Psoas muscle (tissue), 8 donors: ENCODE data around the gene CXCL8. TPM values are rescaled to one million over a fixed set of nuclear protein-coding genes. Genes with fewer than 3 reads are reported as not detected.

Source experiments
- ATAC-seq, 4 donors: fragments of 200-7000 bp; cut with Tn5 transposase; one replicate each; pipeline ENCODE4 v1.9.1; 2020; ENCODE audit warnings: moderate library complexity in 3 of 4, mild to moderate bottlenecking in 2 of 4
- DNase-seq, 2 donors: peaks; one replicate each; pipeline ENCODE4 v3.0.0-alpha.2; 2020
- H3K27ac ChIP-seq: fragments of 200-600 bp; one replicate; pipeline ENCODE4 v1.8.0; 2022
- H3K27me3 ChIP-seq, 3 donors: fragments of 200-600 bp in 1 of 3; one replicate each; pipeline versions ENCODE4 v1.6.1 to v1.8.0; 2013 to 2022; ENCODE audit warnings: low read length in 2 of 3, mild to moderate bottlenecking in 2 of 3, moderate library complexity in 1 of 3; ENCODE audit not compliant: insufficient read depth in 3 of 3
- H3K36me3 ChIP-seq, 2 donors: fragments of 200-600 bp in 1 of 2; one replicate each; pipeline versions ENCODE4 v1.6.1 to v1.8.0; 2013 to 2022; ENCODE audit warnings: low read depth in 1 of 2, mild to moderate bottlenecking in 1 of 2, moderate library complexity in 1 of 2; ENCODE audit not compliant: insufficient read depth in 1 of 2
- H3K4me1 ChIP-seq: fragments of 200-600 bp; one replicate; pipeline ENCODE4 v1.8.0; 2022
- H3K4me3 ChIP-seq: fragments of 200-600 bp; one replicate; pipeline ENCODE4 v1.8.0; 2022; ENCODE audit warnings: mild to moderate bottlenecking
- H3K9me3 ChIP-seq: fragments of 200-600 bp; one replicate; pipeline ENCODE4 v1.8.0; 2022
- WGBS, 3 donors: extraction: QIAGEN DNeasy Blood & Tissue Kit; methylation state at CpG; one replicate each; pipeline versions ENCODE4 v1.1.6 to v1.1.7; 2013; 5-methylcytosine and 5-hydroxymethylcytosine counted together
- intact Hi-C, 2 donors: fragments of 100-400 bp; cut with DNase I; formaldehyde crosslinking; loops; one replicate each; pipeline versions ENCODE4 v1.11.0 to v1.14.2; 2022
- polyA plus RNA-seq, 3 donors: library from polyadenylated mRNA; stranded (reverse); fragments of 200-250 nt; gene quantifications; one replicate each; pipeline ENCODE4 v1.2.3, GENCODE V29; 2013
- total RNA-seq, 4 donors: library from RNA; stranded (reverse); fragmentation: NEBNext Ultra II Directional in 2 of 4; extraction: Animal tissue kit (Norgen Biotek cat#: 25700) in 2 of 4; gene quantifications; one replicate each; pipeline versions ENCODE4 v1.2.1 to v1.2.4, GENCODE V29; 2021 to 2023
- TF ChIP-seq, protein P1 (sequence below): fragments of 200-600 bp; IDR thresholded peaks from one replicate; pipeline ENCODE4 v1.8.0; 2022; ENCODE audit warnings: antibody characterized with exemption
- donor health status: healthy with polysubstance abuse.
- donor health status: DM: no; HTN: no; CAD: no; lungs with moderate emphysema.
- donor health status: Bipolar disorder and iron deficiency.
- donor health status: healthy.
- donor health status: DM: yes; HTN: yes; CAD: no.
- donor health status: DM: no; HTN: no; CAD: no.
- donor health status: DM: no; HTN: no; CAD: no.
- donor health status: DM: yes; HTN: yes; CAD: no.

CXCL8 gene
- total and polyA plus RNA-seq, 7 donors, result 0.21 to 8.1 (median 0.38) TPM; not detected in 1

DNA sequence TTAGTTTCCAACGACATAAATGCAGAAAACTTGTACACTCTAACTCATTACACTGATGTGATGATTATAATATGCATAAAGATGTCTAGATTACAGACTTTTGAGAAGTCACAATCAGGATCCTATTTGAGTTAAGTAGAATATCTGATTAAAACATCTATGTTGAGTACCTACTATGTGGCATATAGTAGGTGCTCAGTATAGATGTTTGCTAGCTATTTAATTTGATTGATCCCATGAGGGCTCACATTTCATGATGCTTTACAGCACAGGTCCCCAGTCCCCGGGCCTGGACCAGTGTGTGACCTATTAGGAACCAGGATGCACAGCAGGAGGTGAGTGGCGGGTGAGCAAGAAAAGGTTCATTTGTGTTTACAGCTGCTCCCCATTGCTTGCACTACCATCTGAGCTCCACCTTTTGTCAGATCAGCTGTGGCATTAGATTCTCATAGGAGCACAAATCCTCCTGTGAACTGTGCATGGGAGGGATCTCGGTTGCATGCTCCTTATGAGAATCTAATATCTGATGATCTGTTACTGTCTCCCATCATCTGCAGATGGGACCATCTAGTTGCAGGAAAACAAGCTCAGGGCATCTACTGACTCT is 33.0 kb upstream of the CXCL8 start:
- Histone ChIP-seq H3K4me1 (peaks cover 14% of the 10 kb centered on the region), H3K27ac (no peak overlapping the region)
- WGBS, 3 donors, result 80 to 87% (median 84%) methylated on average over 4 of the region's 4 CpGs

DNA sequence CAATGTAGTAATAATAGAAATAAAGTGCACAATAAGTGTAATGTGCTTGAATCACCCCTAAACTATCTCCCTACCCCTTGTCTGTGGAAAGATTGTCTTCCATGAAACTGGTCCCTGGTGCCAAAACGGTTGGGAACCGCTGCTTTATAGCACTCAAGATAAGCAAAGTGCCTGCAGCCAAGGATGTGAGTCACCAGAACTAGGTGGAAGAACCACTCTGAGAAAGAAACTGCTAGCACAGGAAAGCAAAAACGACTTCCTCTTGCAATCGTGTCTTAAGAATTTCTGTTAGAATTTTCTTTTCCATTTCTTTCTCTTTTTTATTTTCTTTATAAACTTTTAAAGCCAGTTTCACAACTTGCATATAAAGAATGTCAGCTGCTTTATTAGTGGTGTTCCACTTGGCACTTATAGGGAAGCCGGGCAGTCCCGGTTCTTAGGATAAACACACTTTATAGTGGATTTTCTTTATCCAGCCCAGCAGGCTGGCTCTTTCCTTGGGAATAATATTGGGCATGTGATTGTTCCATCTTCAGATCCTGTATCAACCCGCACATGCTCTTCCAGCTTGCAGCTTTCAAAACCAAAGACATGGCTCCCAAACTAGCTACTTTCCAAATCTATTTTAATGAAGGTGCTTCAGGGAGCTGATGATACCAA is 32.3 kb upstream of the CXCL8 start:
- peaks cover 14% of the 10 kb centered on the region for H3K4me1 ChIP-seq

More for the DNA sequence above, 33.0 kb upstream of the CXCL8 start:
- DNase-seq (no peak), ATAC-seq (no peak)
- Histone ChIP-seq H3K9me3 (no peaks in the 10 kb centered on the region), H3K27me3 (no peaks in the 10 kb centered on the region), H3K4me3 (no peak overlapping the region), H3K36me3 (no peaks in the 10 kb centered on the region)
- TF ChIP-seq, protein P1, sequence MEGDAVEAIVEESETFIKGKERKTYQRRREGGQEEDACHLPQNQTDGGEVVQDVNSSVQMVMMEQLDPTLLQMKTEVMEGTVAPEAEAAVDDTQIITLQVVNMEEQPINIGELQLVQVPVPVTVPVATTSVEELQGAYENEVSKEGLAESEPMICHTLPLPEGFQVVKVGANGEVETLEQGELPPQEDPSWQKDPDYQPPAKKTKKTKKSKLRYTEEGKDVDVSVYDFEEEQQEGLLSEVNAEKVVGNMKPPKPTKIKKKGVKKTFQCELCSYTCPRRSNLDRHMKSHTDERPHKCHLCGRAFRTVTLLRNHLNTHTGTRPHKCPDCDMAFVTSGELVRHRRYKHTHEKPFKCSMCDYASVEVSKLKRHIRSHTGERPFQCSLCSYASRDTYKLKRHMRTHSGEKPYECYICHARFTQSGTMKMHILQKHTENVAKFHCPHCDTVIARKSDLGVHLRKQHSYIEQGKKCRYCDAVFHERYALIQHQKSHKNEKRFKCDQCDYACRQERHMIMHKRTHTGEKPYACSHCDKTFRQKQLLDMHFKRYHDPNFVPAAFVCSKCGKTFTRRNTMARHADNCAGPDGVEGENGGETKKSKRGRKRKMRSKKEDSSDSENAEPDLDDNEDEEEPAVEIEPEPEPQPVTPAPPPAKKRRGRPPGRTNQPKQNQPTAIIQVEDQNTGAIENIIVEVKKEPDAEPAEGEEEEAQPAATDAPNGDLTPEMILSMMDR, result no peak
- intact Hi-C loops, result no loop called here

DNA sequence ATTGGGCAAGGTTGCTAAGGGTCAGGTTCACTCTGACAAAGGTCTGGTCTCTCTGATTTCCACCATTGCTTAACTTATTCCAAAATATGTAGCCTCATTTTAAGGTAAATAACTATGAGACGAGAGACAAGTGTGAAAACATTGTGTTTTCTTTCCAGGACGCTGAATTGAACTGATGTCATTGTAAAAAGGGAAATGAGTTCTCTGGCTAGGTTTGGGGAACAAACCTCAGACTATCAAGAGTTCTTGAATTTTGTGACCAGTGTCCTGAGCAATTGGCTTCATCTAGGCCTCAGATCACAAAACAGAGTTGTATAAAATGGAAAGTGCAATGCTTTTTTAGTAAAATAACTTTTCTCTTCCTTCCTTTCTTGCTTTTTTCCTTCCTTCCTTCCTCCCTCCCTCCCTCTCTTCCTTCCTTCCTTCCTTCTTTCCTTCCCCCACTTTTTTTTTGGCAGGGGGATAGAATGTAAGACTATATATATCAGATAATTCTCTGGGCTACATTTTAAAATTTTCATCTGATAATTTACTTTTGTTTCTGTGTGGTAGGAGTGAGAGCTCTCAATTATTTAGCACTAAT is 30.8 kb upstream of the CXCL8 start:
- Histone ChIP-seq H3K27me3 (no peaks in the 10 kb centered on the region), H3K4me1 (peaks cover 9% of the 10 kb centered on the region), H3K4me3 (no peak overlapping the region), H3K9me3 (no peaks in the 10 kb centered on the region), H3K36me3 (no peaks in the 10 kb centered on the region), H3K27ac (no peak overlapping the region)
- TF ChIP-seq, protein P1, result no peak
- DNase-seq, result no peak
- no peak for ATAC-seq
- intact Hi-C loops, result no loop called here
- WGBS, 3 donors, result 58 to 74% (median 64%) methylated on average over 2 of the region's 2 CpGs

More for the DNA sequence above, 32.3 kb upstream of the CXCL8 start:
- H3K27me3 ChIP-seq, result no peaks in the 10 kb centered on the region
- TF ChIP-seq, protein P1, result no peak
- ATAC-seq, result no peak
- intact Hi-C loops, result no loop called here
- 58 to 64% (median 62%) methylated on average over 7 of the region's 7 CpGs for WGBS, 3 donors
- no peaks in the 10 kb centered on the region for H3K36me3 ChIP-seq
- H3K4me3 ChIP-seq, result no peak overlapping the region
- no peaks in the 10 kb centered on the region for H3K9me3 ChIP-seq
- DNase-seq, result peak in 1 of 2 donors; percentile 17
- H3K27ac ChIP-seq, result no peak overlapping the region

DNA sequence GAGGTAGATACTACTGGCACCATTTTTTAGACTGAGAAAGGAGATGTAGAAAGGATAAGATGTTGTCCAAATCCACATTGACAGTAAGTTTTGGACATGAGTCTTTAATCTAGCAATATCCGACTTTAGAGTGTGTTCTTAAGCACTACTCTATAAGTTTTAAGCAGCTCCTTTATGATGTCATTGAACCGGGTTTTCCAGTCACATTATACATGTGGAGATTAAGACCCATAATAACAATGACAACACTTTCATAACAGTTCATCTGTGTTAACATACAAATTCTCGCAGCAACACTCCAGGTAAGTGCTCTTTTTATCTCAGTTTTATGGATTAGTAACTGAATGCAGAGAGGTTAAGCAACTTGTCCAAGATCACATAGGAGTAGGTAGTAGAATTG is 30.3 kb upstream of the CXCL8 start:
- Histone ChIP-seq H3K4me3 (no peak overlapping the region), H3K27me3 (no peaks in the 10 kb centered on the region), H3K27ac (no peak overlapping the region), H3K4me1 (peaks cover 4% of the 10 kb centered on the region), H3K36me3 (no peaks in the 10 kb centered on the region), H3K9me3 (no peaks in the 10 kb centered on the region)
- TF ChIP-seq, protein P1, result no peak
- no peak for ATAC-seq
- DNase-seq, result no peak
- intact Hi-C loops, result no loop called here
- 94 to 96% (median 95%) methylated on average over 3 of the region's 3 CpGs for WGBS, 3 donors
